ENCODE measurements around the gene NIPBL. TPM values are rescaled to one million over a fixed set of nuclear protein-coding genes. Genes with fewer than 3 reads are reported as not detected.

NIPBL gene
- total RNA-seq, 1 experiment from 2014 or later, result 45.1 TPM

- RAD21 ChIA-PET (ENCODE audit: low non-redundant PET in 1 of 2, low total read pairs in 2 of 2, uncharacterized antibody in 2 of 2, unreplicated experiment in 2 of 2), result no interaction called here
- Histone ChIP-seq H3K79me2 (ENCODE audit: insufficient read depth, low read length) (no peaks in the 10 kb centered on the region), H3K27ac (ENCODE audit: low read depth, low read length) (no peak overlapping the region), H3K4me3 (replicated peaks in 1 of 2; ENCODE audit: low read depth in 1 of 2, low read length in 2 of 2) (no peak overlapping the region), H3K36me3 (ENCODE audit: control insufficient read depth in 1 of 2, insufficient read depth in 2 of 2, low read length in 2 of 2) (no peaks in the 10 kb centered on the region), H3K4me2 (ENCODE audit: low read length) (no peak overlapping the region), H3K9me3 (ENCODE audit: control insufficient read depth in 1 of 2, insufficient read depth in 1 of 2, low read depth in 1 of 2, low read length in 2 of 2) (no peaks in the 10 kb centered on the region), H2AFZ (ENCODE audit: low read depth, low read length, poor library complexity, severe bottlenecking) (no peak overlapping the region), H3K9me2 (ENCODE audit: insufficient read depth) (no peaks in the 10 kb centered on the region), H3K9ac (ENCODE audit: low read length) (no peak overlapping the region), H3K27me3 (ENCODE audit: insufficient read depth, low read length) (no peaks in the 10 kb centered on the region), H3K4me1 (ENCODE audit: control insufficient read depth in 1 of 2, insufficient read depth in 2 of 2, low read length in 2 of 2) (no peaks in the 10 kb centered on the region), H4K20me1 (ENCODE audit: insufficient read depth) (no peaks in the 10 kb centered on the region)
- intact Hi-C loops (cut with micrococcal nuclease), result no loop called here
- DNase-seq (ENCODE audit: low read depth, low spot score), result no peak
- BruUV-seq (replicated peaks), result no TSS peak
- TF ChIP-seq ELF1 (IDR thresholded peaks at IDR 0.05; ENCODE audit: borderline replicate concordance, low read depth), result no peak
- no peak for TF ChIP-seq POLR2AphosphoS5 (IDR thresholded peaks at IDR 0.05; ENCODE audit: low read depth, low read length)
- no peak for TF ChIP-seq TCF7L2 (IDR thresholded peaks at IDR 0.05; ENCODE audit: borderline replicate concordance, extremely low read depth, insufficient read depth, insufficient read length)
- no peak for TF ChIP-seq CBX3 (IDR thresholded peaks at IDR 0.05; ENCODE audit: low read depth)
- TF ChIP-seq REST (IDR thresholded peaks at IDR 0.05; ENCODE audit: low read depth), result no peak
- TF ChIP-seq SP1 (IDR thresholded peaks at IDR 0.05; ENCODE audit: low read depth), result no peak
- no peak for TF ChIP-seq EZH2 (IDR thresholded peaks at IDR 0.05)
- TF ChIP-seq SRF (IDR thresholded peaks at IDR 0.05; ENCODE audit: low read depth), result no peak
- no peak for TF ChIP-seq SIN3A (IDR thresholded peaks at IDR 0.05; ENCODE audit: low read depth)
- POLR2A ChIA-PET, result no interaction called here
- no peak for ATAC-seq
- CTCF ChIA-PET, result no interaction called here
Observed at GRCh38 chr5:36861871-36862270, 14.7 kb upstream of the NIPBL start.
